Measurements from ENCODE around the gene TFRC.
"Not testable (repeated sequence)": the region's sequence is repeated elsewhere in the genome, so short reads cannot be mapped to it uniquely, and the experiment has no call there.

TFRC gene

GRCh38 chr3:196004359-196005052 is 77.4 kb downstream of the TFRC start:
- DNase-seq (ENCODE audit: low read depth in 2 of 2): not testable (repeated sequence)

GRCh38 chr3:196003611-196004010 is 78.3 kb downstream of the TFRC start:
- DNase-seq (ENCODE audit: low read depth in 2 of 2): no peak

DNA sequence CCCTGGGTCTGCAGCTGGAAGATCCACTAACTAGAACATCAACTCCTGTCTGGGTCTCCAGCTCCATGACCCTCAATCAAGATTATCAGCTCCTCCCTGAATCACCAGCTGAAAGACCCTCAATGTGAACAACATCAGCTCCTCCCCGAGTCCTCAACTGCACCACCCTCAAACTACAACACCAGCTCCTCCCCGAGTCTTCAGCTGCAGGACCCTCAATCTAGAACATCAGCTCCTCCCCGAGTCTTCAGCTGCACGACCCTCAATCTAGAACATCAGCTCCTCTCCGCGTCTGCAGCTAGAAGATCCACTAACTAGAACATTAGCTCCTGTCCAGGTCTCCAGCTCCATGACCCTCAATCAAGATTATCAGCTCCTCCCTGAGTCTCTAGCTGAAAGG is 79.2 kb downstream of the TFRC start:
- not testable (repeated sequence) for DNase-seq (ENCODE audit: low read depth in 2 of 2)

- DNase-seq (ENCODE audit: low read depth in 2 of 2): not testable (repeated sequence)
Observed at GRCh38 chr3:196001240-196001639, 80.7 kb downstream of the TFRC start.

DNA sequence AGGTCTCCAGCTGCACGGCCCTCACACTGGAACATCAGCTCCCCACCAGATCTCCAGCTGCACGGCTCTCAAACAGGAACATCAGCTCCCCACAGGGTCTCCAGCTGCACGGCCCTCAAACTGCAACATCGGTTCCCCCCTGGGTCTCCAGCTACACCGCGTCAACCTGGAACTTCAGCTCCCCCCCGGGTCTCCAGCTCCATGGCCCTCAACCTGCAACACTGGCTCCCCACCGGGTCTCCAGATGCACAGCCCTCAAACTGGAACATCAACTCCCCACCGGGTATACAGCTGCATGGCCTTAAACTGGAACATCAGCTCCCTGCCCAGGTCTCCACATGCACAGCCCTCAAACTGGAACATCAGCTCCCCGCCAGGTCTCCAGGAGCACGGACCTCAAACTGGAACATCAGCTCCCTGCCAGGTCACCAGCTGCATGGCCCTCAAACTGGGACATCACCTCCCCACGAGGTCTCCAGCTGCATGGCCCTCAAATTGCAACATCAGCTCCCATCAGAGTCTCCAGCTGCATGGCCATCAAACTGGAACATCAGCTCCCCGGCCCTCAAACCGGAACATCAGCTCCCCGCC is 81.4 kb downstream of the TFRC start:
- DNase-seq (ENCODE audit: low read depth in 2 of 2): not testable (repeated sequence)

DNA sequence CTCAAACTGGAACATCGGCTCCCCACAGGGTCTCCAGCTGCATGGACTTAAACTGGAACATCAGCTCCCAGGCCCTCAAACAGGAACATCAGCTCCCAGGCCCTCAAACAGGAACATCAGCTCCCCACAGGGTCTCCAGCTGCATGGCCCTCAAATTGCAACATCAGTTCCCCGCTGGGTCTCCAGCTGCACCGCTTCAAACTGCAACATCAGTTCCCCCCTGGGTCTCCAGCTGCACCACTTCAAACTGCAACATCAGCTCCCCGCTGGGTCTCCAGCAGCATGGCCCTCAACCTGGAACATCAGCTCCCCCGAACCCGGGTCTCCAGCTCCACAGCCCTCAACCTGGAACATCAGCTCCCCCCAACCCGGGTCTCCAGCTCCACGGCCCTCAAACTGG is 82.0 kb downstream of the TFRC start:
- no peak for DNase-seq (ENCODE audit: low read depth in 2 of 2)

Data from stimulated activated CD4-positive, alpha-beta T cell treated with anti-CD3 and anti-CD28 coated beads, Interleukin-4, amount 100 ng/mL, for 48 hours (primary cell).